VCaP (cell line): ENCODE data around the gene NHSL2.

Source experiments
- H3K27ac ChIP-seq: fragments of 450-650 bp; 2 replicates; pipeline ENCODE4 v1.5.1; 2017
- CTCF ChIP-seq: fragments of 450-650 bp; conservative IDR thresholded peaks from 2 replicates; pipeline ENCODE4 v1.5.1; 2017; ENCODE audit warnings: mild to moderate bottlenecking, moderate library complexity

Gene NHSL2

GRCh38 chrX:71912156-71912555 is 1.5 kb downstream of the NHSL2 start:
- no peak overlapping the region for H3K27ac ChIP-seq
- TF ChIP-seq CTCF: no peak

- TF ChIP-seq CTCF: no peak
- H3K27ac ChIP-seq: no peak overlapping the region
Measured at GRCh38 chrX:71913156-71913950, 2.7 kb downstream of the NHSL2 start.

GRCh38 chrX:71917621-71918343 is 7.1 kb downstream of the NHSL2 start:
- no peak overlapping the region for H3K27ac ChIP-seq
- TF ChIP-seq CTCF: no peak

GRCh38 chrX:71919431-71919830 is 8.8 kb downstream of the NHSL2 start:
- H3K27ac ChIP-seq: no peak overlapping the region
- no peak for TF ChIP-seq CTCF

- H3K27ac ChIP-seq: no peak overlapping the region
- TF ChIP-seq CTCF: no peak
Measured at GRCh38 chrX:71919886-71920285, 9.2 kb downstream of the NHSL2 start.

GRCh38 chrX:71922686-71923085 is 12.0 kb downstream of the NHSL2 start:
- no peak overlapping the region for H3K27ac ChIP-seq
- no peak for TF ChIP-seq CTCF

- H3K27ac ChIP-seq: no peak overlapping the region
- TF ChIP-seq CTCF: no peak
Measured at GRCh38 chrX:71923516-71923915, 12.9 kb downstream of the NHSL2 start.
